ENCODE results near the gene TLR3. TPM values are rescaled to one million over a fixed set of nuclear protein-coding genes. Genes with fewer than 3 reads are reported as not detected.

Gene TLR3
- total RNA-seq, 1 experiment from 2014 or later = 8.0 TPM

DNA sequence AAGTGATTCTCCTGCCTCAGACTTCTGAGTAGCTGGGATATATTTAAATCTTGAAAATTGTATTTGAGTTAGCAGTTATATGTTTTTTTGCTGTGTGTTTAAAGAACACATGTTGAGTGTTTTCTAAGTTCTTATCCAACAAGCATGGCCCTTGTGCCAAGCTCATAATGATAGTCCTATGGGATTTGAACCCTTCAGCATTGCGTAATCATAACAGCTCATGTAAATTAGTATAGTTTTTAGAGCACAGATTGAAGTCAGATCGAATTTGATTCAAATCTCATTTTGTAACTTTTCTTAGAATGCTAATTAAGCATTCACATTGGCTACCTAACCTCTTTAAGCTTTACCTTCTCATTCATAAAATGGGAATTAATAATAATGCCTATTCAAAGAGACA, 47.7 kb downstream of the TLR3 start:
- CTCF ChIA-PET = no interaction called here
- H3K4me1 Mint-ChIP-seq (ENCODE audit: low read depth, unreplicated experiment) = no peaks in the 10 kb centered on the region
- intact Hi-C loops (cut with micrococcal nuclease; ENCODE audit: unreplicated experiment) = no loop called here
- peak overlapping the region; percentile 71 for H3K4me3 Mint-ChIP-seq (ENCODE audit: low read depth, unreplicated experiment)
- TF ChIP-seq, protein P1, sequence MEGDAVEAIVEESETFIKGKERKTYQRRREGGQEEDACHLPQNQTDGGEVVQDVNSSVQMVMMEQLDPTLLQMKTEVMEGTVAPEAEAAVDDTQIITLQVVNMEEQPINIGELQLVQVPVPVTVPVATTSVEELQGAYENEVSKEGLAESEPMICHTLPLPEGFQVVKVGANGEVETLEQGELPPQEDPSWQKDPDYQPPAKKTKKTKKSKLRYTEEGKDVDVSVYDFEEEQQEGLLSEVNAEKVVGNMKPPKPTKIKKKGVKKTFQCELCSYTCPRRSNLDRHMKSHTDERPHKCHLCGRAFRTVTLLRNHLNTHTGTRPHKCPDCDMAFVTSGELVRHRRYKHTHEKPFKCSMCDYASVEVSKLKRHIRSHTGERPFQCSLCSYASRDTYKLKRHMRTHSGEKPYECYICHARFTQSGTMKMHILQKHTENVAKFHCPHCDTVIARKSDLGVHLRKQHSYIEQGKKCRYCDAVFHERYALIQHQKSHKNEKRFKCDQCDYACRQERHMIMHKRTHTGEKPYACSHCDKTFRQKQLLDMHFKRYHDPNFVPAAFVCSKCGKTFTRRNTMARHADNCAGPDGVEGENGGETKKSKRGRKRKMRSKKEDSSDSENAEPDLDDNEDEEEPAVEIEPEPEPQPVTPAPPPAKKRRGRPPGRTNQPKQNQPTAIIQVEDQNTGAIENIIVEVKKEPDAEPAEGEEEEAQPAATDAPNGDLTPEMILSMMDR (IDR thresholded peaks at IDR 0.05; ENCODE audit: unreplicated experiment) = no peak
- peaks cover 6% of the 10 kb centered on the region for H3K36me3 Mint-ChIP-seq (ENCODE audit: insufficient read depth, unreplicated experiment)
- no peaks in the 10 kb centered on the region for H3K27me3 Mint-ChIP-seq (ENCODE audit: unreplicated experiment)
- no peak for DNase-seq
- H3K9me3 Mint-ChIP-seq (ENCODE audit: low read depth, unreplicated experiment) = no peaks in the 10 kb centered on the region
- no TSS peak for BruUV-seq (replicated peaks)
- no peak overlapping the region for H3K27ac Mint-ChIP-seq (ENCODE audit: unreplicated experiment)

DNA sequence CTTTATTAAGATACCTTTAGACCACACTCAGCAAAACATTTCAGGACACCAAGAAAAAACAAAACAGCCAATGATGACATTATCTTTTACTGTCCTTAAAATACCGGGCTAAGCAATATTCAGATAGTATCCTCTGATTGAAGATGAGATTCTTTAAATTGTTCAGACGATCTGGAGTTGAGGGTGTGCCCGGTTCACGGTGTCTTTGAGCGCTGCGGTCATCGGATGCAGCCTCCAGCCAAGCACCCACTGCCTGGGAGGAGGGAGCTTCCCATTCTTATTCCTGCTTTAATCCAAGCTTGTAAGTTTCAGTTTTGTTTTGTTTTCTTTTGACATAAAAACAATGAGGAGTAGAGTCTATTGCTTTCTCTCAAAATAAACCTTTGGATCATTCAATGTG, 49.6 kb downstream of the TLR3 start:
- intact Hi-C loops (cut with micrococcal nuclease; ENCODE audit: unreplicated experiment) = no loop called here
- CTCF ChIA-PET = no interaction called here
- no peaks in the 10 kb centered on the region for H3K4me1 Mint-ChIP-seq (ENCODE audit: low read depth, unreplicated experiment)
- DNase-seq = no peak
- no peak overlapping the region for H3K4me3 Mint-ChIP-seq (ENCODE audit: low read depth, unreplicated experiment)
- H3K36me3 Mint-ChIP-seq (ENCODE audit: insufficient read depth, unreplicated experiment) = peaks cover 6% of the 10 kb centered on the region
- no TSS peak for BruUV-seq (replicated peaks)
- no peaks in the 10 kb centered on the region for H3K9me3 Mint-ChIP-seq (ENCODE audit: low read depth, unreplicated experiment)
- TF ChIP-seq, protein P1 (IDR thresholded peaks at IDR 0.05; ENCODE audit: unreplicated experiment) = no peak
- H3K27me3 Mint-ChIP-seq (ENCODE audit: unreplicated experiment) = no peaks in the 10 kb centered on the region
- no peak overlapping the region for H3K27ac Mint-ChIP-seq (ENCODE audit: unreplicated experiment)

DNA sequence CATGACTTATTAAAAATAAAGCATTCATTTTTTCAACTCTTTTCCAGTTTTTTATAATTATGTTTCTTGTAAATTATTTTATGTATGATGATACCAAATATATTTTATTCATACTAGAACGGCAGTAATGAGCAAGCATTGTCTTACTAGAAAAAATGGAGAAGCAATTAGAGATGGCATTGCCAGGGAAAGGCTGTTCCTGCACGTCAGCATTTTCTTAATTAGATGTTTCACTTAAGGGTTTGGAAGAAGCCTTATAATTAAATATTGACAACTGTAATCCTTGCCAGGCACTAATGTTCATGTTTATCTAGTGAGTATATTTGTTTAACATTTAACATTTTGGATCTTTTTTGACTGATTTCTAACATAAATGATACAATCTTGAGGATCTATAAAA, 52.1 kb downstream of the TLR3 start:
- Mint-ChIP-seq H3K4me3 (ENCODE audit: low read depth, unreplicated experiment) (no peak overlapping the region), H3K27me3 (ENCODE audit: unreplicated experiment) (no peaks in the 10 kb centered on the region), H3K9me3 (ENCODE audit: low read depth, unreplicated experiment) (no peaks in the 10 kb centered on the region), H3K27ac (ENCODE audit: unreplicated experiment) (no peak overlapping the region), H3K4me1 (ENCODE audit: low read depth, unreplicated experiment) (no peaks in the 10 kb centered on the region), H3K36me3 (ENCODE audit: insufficient read depth, unreplicated experiment) (peaks cover 4% of the 10 kb centered on the region)
- CTCF ChIA-PET = no interaction called here
- BruUV-seq (replicated peaks) = no TSS peak
- intact Hi-C loops (cut with micrococcal nuclease; ENCODE audit: unreplicated experiment) = no loop called here
- DNase-seq = no peak
- TF ChIP-seq, protein P1 (IDR thresholded peaks at IDR 0.05; ENCODE audit: unreplicated experiment) = no peak

DNA sequence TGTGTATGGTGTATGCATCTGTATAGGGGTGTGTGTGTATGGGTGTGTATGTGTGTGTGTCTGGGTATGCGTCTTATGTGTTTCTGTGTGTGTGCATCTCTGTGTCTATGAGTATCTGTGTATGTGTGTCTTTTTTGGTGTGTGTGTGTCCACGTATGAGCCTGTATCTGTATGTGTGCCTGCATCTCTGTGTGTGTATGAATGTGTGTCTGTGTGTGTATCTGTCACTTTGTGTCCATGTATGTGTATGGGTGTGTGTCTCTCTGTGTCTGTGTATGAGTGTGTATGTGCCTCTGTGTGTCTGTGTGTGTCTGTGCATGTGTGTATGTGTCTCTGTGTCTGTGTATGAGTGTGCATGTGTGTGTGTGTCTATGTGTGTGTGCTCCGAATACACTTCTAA, 59.9 kb downstream of the TLR3 start:
- intact Hi-C loops (cut with micrococcal nuclease; ENCODE audit: unreplicated experiment) = no loop called here
- CTCF ChIA-PET = no interaction called here
- no TSS peak for BruUV-seq (replicated peaks)
- Mint-ChIP-seq H3K4me3 (ENCODE audit: low read depth, unreplicated experiment) (no peak overlapping the region), H3K9me3 (ENCODE audit: low read depth, unreplicated experiment) (no peaks in the 10 kb centered on the region), H3K4me1 (ENCODE audit: low read depth, unreplicated experiment) (peaks cover 17% of the 10 kb centered on the region), H3K27ac (ENCODE audit: unreplicated experiment) (no peak overlapping the region), H3K36me3 (ENCODE audit: insufficient read depth, unreplicated experiment) (no peaks in the 10 kb centered on the region), H3K27me3 (ENCODE audit: unreplicated experiment) (no peaks in the 10 kb centered on the region)
- TF ChIP-seq, protein P1 (IDR thresholded peaks at IDR 0.05; ENCODE audit: unreplicated experiment) = no peak
- no peak for DNase-seq

Data from Calu3 (cell line).